Raji (cell line): Measurements from ENCODE around the gene NME1.

ENCODE experiments used
- POLR2A ChIP-seq: IDR thresholded peaks from 2 replicates; pipeline ENCODE4 v1.6.1; 2011; ENCODE audit warnings: low read depth, low read length, control low read depth; ENCODE audit not compliant: insufficient read depth

Gene NME1

DNA sequence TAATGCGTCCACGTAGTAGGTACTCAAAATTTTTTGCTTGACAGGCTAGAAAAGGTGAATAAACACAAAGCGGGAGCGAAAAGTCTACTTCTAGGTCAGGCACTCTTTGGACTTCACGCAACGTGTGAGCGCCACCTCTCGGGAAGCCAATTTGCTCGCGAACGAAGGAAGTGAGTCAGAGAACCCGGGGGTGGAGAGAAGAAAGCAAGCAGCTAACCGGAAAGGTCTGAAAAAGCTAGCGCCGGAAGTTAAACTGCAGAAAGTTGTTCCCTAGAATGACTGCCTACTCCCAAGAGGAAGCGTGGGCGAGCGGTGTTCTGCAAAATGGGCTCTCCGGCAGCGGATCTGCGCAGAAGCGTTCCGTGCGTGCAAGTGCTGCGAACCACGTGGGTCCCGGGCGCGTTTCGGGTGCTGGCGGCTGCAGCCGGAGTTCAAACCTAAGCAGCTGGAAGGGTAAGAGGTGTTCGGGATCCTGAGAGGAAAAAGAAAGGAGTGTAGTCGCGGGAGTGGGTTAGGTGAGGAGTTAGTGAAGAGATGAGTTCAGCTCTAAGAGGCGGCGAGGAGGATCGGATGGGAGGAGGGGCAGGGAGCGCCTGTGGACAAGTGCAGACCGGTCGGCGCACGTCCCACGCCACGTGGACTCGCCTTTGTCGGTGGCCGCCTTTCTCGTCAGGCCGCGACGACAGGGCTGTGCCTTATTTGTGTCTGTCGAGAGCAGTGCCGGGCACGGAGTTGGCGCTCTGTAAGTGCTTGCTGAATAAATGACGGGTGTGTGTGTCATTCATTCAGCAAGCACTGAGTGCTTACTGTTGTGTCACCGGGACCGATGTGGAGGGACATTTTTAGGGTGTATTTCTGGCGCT, at the start of gene NME1:
NME1 (plus strand) TSS at position 350 of the 863 bp plus-strand sequence. CDS start 2,096 bp downstream, outside the sequence.
- TF ChIP-seq POLR2A = peak; percentile 93

DNA sequence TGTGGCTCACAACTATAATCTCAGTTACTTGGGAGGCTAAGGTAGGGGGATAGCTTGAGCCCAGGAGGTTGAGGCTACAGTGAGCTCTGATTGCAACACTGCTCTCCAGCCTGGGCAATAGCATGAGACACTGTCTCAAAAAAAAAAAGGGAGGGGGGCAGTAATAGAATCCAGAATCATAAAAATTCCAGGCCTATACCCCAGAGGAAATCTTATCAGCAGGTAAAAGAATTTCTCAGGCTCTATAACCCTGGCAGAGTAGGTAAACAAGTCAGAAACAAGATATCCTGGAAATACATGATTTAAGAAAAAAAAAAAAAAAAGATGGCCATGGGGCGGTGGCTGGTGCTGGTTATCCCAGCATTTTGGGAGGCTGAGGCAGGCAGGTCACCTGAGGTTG, 45.6 kb upstream of the NME1 start:
- no peak for TF ChIP-seq POLR2A

DNA sequence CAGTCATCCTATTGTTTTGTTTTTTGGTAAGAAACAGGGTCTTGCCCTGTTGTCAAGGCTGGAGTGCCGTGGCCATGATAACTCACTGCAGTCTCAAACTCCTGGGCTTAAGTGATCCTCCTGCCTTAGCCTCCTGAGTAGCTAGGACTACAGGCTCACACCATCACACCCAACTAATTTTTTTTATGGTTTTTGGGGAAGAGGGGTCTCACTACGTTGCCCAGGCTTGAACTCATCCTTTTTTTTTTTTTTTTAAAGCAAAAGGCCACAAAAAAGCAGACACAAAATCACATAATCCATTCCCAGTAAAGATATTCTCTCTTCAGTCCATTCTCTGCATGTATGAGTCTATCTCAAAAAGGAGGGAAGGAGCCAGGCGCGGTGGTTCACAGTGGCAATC, 38.2 kb upstream of the NME1 start:
- TF ChIP-seq POLR2A = no peak

DNA sequence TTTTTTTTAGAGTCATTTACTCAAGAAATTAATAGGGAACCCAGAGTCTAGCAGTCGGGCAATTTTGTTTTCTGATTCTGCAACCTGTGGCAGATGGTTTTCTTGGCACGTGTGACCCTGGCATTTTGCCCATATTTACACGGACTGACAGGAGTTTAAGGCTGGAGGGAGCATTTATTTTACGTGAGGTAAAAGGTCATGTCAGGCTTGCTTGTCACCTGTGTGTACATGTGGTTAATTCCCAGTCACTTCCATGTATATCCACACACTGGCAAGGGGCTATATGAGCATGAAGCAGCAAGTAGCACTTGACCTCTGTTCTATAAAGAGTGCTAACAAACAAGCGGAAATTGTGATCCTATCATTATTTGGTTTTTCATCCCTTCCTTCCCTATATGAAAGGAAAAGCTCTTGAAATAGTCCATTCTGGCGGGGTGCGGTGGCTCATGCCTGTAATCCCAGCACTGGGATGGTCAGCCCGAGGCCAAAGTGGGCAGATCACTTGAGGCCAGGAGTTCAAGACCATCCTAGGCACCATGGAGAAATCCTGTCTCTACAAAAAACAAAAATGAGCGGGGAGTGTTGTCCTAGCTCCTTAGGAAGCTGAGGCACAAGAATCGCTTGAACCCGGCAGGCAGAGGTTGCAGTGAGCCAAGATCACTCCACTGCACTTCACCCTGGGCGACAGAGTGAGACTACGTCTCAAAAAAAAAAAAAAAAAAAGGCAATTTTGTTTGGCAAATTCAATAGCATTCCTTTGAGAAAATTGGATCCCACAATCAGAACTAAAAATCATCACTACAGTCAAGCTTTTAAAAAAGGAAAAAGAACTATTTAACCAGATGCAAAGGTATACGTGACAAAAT, 34.8 kb upstream of the NME1 start:
- TF ChIP-seq POLR2A = no peak

DNA sequence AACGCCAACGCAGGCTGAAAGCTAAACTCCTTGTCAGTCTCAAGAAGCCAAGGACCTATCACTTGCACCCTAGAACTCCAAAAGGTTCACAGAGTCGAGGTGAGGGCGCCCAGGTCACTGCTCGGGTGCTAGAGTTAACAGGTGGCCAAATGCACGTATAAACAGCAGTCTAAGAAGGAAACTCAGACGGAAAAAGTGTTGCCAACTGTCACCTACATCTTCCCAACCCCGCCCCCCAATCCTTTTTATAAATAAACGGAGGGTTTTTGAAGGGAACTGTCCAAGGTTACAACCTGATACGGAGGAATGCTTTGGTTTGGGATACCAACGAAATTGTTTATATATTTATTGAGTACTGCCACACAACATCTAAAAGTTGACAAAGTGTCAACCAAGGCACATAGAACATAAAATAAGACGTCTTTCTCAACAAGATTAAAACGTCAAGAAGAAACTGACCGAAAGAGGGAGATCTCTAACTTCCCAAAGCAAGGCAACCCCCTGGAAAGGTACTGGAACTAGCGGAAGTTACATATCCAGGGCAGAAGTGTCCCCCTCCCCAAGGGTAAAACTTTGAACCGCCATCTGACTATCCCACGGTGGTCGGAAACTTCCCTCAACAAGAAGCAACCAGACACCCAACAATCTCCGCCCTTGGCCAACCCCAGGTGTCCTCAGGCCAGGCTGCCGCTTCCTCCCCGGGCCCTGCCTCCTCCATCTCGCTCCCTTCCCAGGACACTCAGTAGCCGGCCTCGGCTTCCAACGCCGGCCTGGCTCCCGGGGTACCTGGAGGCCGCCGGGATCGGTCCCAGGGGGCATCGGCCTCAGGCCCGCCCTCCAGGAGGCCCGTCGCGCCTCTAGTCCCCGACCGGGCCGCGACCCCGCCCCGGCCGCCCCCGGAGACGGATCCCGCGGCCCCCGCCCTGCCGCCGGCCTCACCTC, 33.7 kb upstream of the NME1 start:
- TF ChIP-seq POLR2A = no peak

DNA sequence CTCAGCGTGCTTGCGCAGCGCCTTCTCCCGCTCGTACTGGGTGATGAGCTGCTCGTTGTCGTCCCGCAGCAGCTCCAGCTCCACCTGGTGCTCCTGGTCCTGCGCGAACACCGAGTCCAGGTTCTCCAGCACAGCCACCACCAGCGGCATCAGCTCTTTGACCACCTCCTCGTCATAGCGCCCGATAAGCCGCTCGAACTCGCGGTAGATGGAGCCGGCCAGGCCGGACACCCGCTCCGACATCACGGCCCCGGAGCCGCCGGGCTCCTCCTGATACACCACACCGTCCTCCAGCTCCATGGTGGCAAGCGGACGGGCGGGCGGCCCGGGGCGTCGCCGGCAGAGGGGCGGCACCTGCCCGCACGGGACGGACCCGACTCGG, 33.0 kb upstream of the NME1 start:
- TF ChIP-seq POLR2A = no peak

DNA sequence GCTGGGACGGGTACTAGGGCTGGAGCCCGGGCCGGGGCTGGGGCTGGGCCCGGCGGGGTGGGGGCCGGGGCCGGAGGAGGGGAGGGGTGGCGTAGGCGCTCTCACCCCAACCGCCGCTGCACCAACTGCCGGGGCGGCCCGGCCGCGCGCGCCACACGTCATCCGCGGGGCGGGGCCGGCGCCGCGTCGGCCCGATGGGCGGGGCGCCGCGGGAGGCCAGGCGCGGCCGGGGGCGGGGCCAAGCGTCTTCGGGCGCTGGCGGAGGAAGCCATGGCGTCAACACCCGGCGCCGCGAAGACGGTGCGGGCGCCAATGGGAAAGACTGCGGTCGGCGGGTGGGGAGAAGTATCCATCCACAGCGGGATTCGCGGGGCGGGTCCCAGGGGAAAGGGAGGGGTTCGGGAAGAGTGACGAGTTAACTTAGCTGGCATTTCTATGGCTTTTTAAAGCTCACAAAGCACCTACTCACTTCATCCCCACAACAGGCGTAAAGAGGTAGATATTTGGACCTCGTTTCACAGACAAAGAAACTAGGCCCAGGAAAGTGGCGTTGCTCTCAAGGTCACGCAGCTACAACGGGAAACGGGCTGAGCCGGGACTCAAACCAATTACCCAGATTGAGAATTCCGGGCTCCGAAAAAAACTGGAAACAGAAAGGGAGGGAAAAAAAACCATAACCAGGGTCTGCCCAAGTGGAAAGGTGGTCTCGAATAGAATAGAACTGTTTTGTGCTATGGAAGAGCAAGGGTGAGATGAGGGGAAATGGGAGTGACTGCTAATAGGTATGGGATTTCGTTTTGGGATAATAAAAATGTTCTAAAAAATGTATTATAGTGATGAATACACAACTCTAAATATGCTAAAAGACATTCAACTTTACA, 32.4 kb upstream of the NME1 start, which contains the start of gene SPAG9:
SPAG9 (minus strand) TSS at position 130 of the 881 bp plus-strand sequence. CDS start 212 bp downstream, outside the sequence.
- peak; percentile 75 for TF ChIP-seq POLR2A

DNA sequence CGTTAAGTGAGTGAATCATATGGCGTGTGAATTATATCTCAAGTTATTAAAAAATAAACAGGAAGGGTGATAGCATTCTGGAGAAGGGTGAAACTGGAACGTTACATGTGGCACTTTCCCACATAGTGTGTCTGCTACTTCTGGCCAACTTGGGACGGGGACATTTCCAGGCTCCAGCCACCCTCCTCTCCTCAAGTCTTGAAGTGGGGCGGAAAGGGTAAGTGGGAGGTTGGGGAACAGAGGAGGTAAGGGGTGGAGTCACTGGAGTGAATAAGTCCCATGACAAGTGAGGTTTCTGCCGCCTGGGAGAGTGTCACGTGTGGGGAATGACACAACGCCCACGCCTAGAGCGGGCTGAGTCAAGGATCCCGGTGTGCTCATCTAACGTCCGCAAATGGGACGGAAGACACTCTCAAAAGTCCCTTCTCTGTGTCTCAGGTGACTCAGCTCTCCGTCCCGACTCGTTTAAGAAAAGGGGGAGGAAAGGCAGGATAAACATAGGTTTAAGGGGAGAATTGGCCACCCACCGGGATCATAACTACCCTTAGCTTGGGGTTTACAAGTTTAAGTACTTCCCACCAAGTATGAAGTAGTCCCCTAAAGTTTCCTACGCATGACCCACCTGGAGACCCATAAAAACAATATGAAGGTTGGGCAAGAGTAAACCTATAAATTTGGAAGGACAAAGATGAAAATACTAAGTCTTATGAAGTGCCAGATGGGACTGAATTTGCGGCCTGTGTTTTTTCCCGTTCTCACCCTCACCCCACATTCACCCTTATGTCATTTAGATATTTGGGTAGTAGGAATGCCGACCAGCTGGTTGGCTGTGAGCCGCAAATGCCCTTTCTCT, 31.5 kb upstream of the NME1 start:
- TF ChIP-seq POLR2A = peak; percentile 25; the same call in 1 of the 2 replicates

DNA sequence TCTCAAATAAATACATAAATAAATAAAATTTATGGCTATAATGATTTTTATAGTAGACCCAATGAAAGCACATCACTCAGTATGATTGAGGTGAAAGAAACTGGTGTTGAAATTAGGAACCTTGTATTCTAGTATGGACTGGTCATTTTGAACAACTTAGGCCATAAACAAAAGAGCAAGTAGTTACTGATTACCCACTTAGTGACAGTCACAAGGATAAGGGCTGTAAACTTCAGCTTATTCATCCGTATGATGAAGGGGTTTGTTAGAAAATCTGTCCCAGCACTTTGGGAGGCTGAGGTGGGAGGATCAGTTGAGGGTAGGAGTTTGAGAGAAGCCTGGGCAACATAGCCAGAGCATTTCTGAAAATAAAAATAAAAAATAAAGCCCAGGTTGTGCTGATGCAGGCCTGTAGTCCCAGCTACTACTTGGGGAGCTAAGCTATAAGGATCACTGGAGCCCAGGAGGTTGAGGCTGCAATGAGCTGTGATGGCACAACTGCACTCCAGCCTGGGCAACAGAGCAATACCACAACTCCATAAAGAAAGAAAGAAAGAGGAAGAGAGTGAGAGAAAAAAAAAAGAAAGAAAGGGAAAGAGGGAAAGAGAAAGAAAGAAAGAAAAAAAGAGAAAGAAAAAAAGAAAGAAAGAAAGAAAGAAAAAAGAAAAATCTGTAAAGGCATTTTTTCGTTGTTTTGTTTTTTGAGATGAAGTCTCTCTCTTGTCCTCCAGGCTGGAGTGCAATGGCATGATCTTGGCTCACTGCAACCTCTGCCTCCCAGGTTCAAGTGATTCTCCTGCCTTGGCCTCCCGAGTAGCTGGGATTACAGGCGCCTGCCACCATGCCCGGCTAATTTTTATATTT, 28.5 kb upstream of the NME1 start:
- no peak for TF ChIP-seq POLR2A

DNA sequence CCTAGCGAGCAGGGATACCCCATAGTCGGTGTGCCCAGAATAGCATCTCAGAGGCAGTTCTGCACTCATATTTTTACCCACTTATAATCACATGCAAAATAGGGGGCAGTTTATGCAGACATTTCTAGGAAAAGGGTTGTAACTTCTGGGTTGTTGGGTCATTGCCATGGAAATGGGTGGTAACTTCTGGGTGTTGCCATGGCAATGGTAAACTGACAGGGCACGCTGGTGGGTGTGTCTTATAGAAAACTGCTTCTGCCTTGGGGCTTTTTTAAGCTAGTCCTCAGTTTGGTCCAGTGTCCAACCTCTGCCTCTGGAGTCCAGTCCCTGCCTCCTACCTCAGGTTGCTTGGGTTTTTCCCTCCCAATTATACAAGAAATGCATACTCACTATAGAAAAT, 25.3 kb upstream of the NME1 start:
- no peak for TF ChIP-seq POLR2A

DNA sequence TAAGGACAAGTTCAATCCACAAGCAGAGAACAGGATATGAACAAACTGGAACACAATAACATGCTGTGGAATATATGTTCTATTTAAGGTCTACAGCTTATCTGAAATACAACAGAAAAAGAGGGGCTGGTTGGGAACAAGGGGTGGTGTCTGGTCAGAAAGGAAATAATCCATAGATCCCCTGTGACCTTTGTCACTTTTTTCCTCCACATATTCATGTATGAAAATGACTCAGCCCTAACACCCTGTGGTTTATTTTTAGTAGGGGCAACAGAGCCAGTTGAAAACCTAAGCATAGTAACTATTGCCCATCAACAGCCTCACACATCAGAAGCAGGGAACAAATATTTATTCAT, 20.4 kb upstream of the NME1 start:
- TF ChIP-seq POLR2A = no peak

DNA sequence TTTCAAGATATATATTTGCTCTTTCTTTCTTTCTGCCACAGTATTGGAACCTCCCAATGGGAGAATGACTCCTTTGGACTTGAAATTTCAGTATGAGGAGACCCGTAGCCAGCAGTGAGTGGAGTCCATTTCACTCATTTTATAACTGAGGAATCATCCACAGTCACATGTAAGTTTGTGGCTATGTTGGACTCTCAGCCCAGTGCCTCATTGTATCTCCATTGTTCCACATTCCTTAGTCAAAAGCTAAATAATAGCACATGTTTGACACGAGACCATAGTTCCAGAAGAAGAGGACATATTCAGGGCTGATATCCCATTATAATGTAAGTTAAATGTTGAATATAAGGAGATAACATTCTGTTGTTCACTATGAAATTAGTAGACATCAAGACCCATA, 20.0 kb upstream of the NME1 start:
- no peak for TF ChIP-seq POLR2A
